ENCODE results near the gene TSSC4.

- TF ChIP-seq CTCF (IDR thresholded peaks at IDR 0.05) (no peak), POLR2AphosphoS5 (IDR thresholded peaks at IDR 0.05) (no peak), POLR2A (IDR thresholded peaks at IDR 0.05) (no peak)
Measured at GRCh38 chr11:2432171-2432621, 31.6 kb downstream of the TSSC4 start.
